PC-3 (cell line): ENCODE data around the gene KLF8.

ENCODE experiments used
- CTCF ChIP-seq: fragments of 300-600 bp; sonication (generic); conservative IDR thresholded peaks from 2 replicates; pipeline ENCODE4 v1.5.1; 2017; ENCODE audit warnings: antibody characterized with exemption, low read depth, mild to moderate bottlenecking, low read length
- EZH2 ChIP-seq: fragments of 300-600 bp; sonication (generic); IDR thresholded peaks from one replicate; pipeline ENCODE4 v1.6.1; 2017; ENCODE audit warnings: antibody characterized with exemption, mild to moderate bottlenecking, low read length; ENCODE audit not compliant: unreplicated experiment

GRCh38 chrX:56313308-56313707 is 81.2 kb downstream of the KLF8 start:
- TF ChIP-seq CTCF (no peak), EZH2 (no peak)
